GM19397 (cell line): Measurements from ENCODE around the gene TJP3.
"Not testable (repeated sequence)": the region's sequence is repeated elsewhere in the genome, so short reads cannot be mapped to it uniquely, and the experiment has no call there.

ENCODE experiments used
- ATAC-seq: cut with Tn5 transposase; IDR thresholded peaks from one replicate; pipeline ENCODE4 v1.9.1; 2021; ENCODE audit warnings: mild to moderate bottlenecking, moderate library complexity; ENCODE audit not compliant: unreplicated experiment

Gene TJP3

GRCh38 chr19:3765757-3766156 is 57.6 kb downstream of the TJP3 start:
- ATAC-seq, result not testable (repeated sequence)

GRCh38 chr19:3766520-3766919 is 58.3 kb downstream of the TJP3 start:
- no peak for ATAC-seq

GRCh38 chr19:3767050-3767449 is 58.9 kb downstream of the TJP3 start:
- no peak for ATAC-seq

GRCh38 chr19:3768015-3768747 is 60.0 kb downstream of the TJP3 start:
- ATAC-seq, result no peak

- ATAC-seq, result no peak
These were observed 60.5 kb downstream of the TJP3 start for GRCh38 chr19:3768748-3769099.

GRCh38 chr19:3769494-3769893 is 61.3 kb downstream of the TJP3 start:
- ATAC-seq, result no peak

GRCh38 chr19:3770136-3770999 is 62.2 kb downstream of the TJP3 start:
- no peak for ATAC-seq

- ATAC-seq, result no peak
These were observed 63.1 kb downstream of the TJP3 start for GRCh38 chr19:3771000-3771905.

GRCh38 chr19:3771906-3772455 is 63.8 kb downstream of the TJP3 start, which contains the start of gene RAX2:
RAX2 (minus strand) TSS chr19:3772228; CDS start chr19:3771742, 486 bp downstream.
- no peak for ATAC-seq

- no peak for ATAC-seq
These were observed 65.8 kb downstream of the TJP3 start for GRCh38 chr19:3773814-3774515.

GRCh38 chr19:3774621-3775373 is 66.6 kb downstream of the TJP3 start:
- ATAC-seq, result no peak

- no peak for ATAC-seq
These were observed 67.2 kb downstream of the TJP3 start for GRCh38 chr19:3775374-3775711.

GRCh38 chr19:3775831-3776230 is 67.6 kb downstream of the TJP3 start:
- no peak for ATAC-seq

- no peak for ATAC-seq
These were observed 68.4 kb downstream of the TJP3 start for GRCh38 chr19:3776479-3777040.

- ATAC-seq, result no peak
These were observed 70.1 kb downstream of the TJP3 start for GRCh38 chr19:3778104-3778867.

- no peak for ATAC-seq
These were observed 70.9 kb downstream of the TJP3 start for GRCh38 chr19:3778899-3779723.

GRCh38 chr19:3780786-3781304 is 72.7 kb downstream of the TJP3 start:
- ATAC-seq, result no peak
